CD4-positive, alpha-beta T cell treated with Interferon gamma for 1 hour (primary cell): ENCODE data around the gene LPCAT3.
"Not testable (repeated sequence)": the region's sequence is repeated elsewhere in the genome, so short reads cannot be mapped to it uniquely, and the experiment has no call there.

Experiments used
- DNase-seq: peaks from one replicate; pipeline ENCODE4 v3.0.0-alpha.2; 2020

Gene LPCAT3

DNA sequence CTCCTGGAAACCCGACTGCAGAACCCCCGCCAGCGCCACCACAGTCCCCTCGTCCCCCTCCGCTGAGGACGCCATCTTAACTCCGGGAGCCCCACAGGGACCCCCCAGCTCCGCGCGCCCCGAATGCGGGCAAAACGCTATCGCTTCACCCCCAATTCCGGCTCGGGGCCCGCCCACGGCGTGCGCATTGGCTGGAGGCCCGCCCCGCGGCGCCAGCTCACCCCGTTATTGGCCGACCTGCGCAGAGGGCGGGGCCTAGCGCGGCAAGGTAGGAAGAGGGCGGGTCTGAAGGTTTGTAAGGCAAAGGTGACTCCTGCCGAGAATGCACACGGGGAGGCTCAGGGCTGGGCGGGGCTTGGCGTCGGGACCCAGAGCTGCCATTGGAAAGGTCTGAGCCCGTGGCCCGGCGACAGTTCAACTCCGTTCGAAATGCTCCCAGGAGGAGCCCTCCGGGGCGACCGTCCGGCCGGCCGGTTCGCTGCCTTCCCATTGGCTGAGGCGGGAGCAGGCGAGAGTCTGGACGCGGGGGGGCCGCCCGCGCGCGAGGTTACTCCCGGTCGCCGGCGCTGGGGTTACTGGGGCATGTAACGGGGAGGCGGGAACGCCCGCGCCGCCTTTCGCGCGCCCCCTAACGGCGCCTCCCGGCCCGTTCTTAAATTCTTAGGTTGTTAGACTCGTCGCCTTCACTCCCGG lies at the start of gene LPCAT3:
LPCAT3 (minus strand) TSS at position 127 of the 693 bp plus-strand sequence; CDS start at position 75, 52 bp downstream.
- peak; percentile 97 for DNase-seq

DNA sequence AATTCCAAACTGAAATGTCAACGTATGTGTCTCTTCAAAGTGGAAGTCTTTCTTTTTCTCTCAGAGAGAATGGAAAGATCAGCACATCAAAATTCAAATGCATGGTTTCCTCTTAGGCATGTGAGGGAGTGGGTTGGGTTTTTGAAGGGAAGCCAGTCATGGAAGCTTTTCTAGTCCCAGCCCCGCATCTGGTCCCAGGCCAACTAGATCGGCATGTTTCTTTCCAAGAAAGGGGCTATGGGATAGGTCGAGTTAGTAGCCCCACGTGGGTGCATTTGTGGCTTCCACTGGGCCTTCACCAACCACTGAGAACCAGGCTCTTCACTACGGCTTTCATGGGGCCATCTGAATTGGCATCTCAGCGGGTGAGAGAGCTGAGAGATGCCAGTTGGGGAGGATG lies 48.8 kb upstream of the LPCAT3 start:
- DNase-seq: no peak

DNA sequence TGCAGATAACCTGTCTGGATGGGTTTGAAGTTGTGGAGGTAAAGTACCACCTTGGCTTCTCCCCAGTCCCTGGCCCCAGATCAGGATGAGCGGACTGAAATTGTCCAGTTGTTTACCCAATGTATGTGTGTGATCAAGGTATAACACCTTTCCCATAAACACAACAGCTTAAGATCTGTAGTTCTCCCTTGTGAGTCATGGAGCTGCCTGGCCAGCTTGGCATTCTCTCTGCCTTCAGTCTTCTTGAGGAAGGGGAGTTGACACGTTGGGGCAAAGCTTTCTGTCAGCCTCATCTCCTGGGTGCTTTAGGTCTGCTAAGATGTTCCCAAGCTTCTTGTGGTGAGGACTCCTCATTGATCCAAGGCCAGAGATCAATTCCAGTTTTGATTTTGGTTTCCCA lies 48.3 kb upstream of the LPCAT3 start:
- no peak for DNase-seq

GRCh38 chr12:7065073-7065623 lies 46.9 kb upstream of the LPCAT3 start:
- DNase-seq: no peak

DNA sequence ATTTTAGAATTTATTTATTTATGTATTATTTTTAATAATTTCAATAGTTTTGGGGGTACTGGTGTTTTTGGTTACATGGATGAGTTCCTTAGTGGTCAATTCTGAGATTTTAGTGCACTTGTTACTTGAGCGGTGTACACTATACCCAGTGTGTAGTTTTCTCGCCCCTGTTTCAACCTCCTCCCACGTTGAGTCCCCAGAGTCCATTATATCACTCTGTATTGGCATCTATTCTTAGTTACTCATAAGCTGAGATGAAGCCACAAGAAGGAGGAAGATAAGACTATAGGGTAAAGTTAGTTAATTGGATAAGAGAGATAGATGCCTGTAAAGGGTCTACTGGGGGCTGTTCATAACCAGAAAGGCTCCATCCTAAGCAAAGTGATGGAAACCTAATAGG lies 46.2 kb upstream of the LPCAT3 start:
- no peak for DNase-seq

DNA sequence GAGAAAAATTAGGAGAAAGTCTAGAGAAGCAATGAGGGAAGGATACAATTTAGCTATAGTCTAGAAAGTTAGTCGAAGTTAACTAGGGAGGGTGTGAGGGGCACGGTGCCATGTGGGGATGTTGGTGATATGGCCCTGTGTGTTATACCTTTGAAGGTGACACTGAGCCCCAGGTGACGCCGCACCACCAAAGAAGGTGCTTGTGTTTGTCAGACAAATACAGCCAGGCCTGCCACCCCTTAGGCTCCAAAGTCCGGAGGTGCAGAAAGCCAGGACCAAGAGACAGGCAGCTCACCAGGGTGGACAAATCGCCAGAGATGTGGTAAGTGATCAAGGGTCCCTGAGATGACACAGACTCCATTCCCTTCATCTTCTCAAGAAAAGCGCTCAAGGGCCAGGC lies 43.3 kb upstream of the LPCAT3 start:
- no peak for DNase-seq

GRCh38 chr12:7061138-7061537 lies 42.9 kb upstream of the LPCAT3 start:
- no peak for DNase-seq

DNA sequence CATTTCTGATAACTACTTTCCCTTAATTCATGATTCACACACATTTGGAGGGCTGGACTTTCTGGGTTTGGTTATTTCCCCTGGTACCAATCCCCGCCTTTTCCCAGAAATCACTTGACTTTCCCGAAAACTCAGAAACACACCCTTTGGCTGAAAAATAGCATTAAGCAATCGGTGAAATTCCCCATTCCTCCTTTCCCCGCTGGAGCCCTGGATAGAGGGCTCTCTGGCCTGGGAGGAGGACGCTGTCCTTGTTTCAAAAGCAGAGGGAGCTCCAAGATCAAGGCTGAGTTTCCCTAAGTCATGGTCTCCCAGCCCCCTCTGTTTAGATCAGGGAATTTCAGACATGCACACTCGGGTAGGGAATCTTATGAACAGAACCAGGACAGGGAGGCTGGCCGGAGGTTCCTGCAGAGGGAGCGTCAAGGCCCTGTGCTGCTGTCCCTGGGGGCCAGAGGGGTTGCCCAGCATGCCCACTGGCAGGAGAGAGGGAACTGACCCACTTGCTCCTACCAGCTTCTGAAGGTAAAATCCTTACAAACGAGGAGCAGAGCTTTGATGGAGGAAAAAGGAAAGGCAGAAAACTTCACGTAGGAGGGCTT lies 42.2 kb upstream of the LPCAT3 start, which contains the start of gene C1S:
C1S (plus strand) TSS at position 366 of the 602 bp plus-strand sequence. CDS start 1,195 bp downstream, outside the sequence.
- no peak for DNase-seq

- DNase-seq: no peak
Observed at GRCh38 chr12:7059780-7060179, 41.5 kb upstream of the LPCAT3 start.

DNA sequence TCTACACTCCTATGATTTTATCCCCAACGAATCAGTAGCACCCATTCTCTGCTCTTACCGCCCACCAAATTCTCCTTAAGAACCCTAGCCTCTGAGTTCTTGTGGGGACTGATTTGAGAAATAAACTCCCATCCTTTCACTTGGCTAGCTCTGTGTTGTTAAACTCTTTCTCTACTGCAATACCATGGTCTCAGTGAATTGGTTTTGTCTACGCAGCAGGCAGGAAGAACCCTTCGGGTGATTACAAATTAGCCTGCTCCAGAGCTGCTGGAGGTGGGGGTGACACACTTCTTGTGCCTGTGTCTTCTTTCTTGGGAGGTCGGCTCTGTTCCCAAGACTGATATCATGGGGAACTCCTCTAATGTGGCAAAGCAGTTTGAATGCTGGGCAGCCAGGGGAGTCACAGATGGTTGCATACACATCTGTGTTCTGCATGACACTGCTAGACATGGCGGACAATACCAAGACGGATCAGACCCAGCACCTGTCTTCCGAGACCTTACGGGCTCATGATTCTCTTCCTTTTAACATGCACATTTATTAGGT lies 40.6 kb upstream of the LPCAT3 start:
- no peak for DNase-seq

- peak; percentile 7 for DNase-seq
Observed at GRCh38 chr12:7058163-7058845, 40.0 kb upstream of the LPCAT3 start.

- DNase-seq: not testable (repeated sequence)
Observed at GRCh38 chr12:7055736-7056135, 37.5 kb upstream of the LPCAT3 start.

DNA sequence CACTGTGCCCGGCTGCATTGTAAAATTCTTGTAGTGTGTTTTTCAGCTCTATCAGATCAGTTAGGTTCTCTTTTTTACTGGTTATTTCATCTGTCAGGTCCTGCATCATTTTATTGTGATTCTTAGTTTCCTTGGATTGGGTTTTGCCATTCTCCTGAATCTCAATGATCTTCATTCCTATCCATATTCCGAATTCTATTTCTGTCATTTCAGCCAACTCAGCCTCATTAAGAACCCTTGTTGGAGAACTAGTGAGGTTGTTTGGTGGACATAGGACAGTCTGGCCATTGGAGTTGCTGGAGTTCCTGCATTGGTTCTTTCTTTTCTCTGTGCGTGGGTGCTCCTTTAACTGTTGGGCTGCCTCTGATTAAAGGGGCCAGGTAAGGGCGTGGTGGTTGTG lies 36.6 kb upstream of the LPCAT3 start:
- no peak for DNase-seq

DNA sequence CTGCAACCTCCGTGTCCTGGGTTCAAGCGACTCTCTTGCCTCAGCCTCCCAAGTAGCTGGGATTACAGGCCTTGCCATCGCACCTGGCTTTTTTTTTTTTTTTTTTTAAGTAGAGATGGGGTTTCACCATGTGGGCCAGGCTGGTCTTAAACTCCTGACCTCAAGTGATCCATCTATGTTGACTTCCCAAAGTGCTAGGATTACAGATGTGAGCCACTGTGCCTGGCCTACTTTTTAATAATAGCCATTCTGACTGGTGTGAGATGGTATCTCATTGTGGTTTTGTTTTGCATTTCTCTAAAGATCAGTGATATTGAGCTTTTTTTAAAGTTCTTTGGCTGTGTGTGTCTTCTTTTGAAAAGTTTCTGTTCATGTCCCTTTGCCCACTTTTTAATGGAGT lies 31.7 kb upstream of the LPCAT3 start:
- DNase-seq: not testable (repeated sequence)

GRCh38 chr12:7049445-7049951 lies 31.2 kb upstream of the LPCAT3 start:
- DNase-seq: not testable (repeated sequence)

- no peak for DNase-seq
Observed at GRCh38 chr12:7047306-7047705, 29.0 kb upstream of the LPCAT3 start.

GRCh38 chr12:7046383-7047105 lies 28.3 kb upstream of the LPCAT3 start:
- no peak for DNase-seq

GRCh38 chr12:7045913-7046312 lies 27.6 kb upstream of the LPCAT3 start:
- DNase-seq: no peak

- no peak for DNase-seq
Observed at GRCh38 chr12:7042842-7043241, 24.6 kb upstream of the LPCAT3 start.

DNA sequence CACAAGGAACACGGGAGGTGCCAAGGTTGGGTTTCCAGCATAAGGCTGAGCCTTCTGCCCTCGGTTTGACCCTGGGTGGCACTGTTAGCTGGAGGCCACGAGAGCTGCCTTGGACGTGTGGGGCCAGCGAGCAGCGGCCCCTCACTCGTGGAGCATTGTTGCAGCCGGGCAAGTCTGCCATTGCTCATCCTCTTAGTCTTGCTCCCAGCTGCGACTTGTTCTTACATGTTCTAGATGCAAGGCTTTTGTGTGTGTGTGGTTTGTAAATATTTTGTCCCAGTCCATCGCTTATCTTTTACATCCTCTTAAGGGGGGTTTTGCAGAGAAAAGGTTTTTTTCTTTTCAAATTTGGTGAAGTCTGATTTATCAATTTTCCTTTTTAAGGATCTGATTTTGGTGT lies 21.1 kb upstream of the LPCAT3 start:
- no peak for DNase-seq

GRCh38 chr12:7038591-7038990 lies 20.3 kb upstream of the LPCAT3 start:
- no peak for DNase-seq

- DNase-seq: not testable (repeated sequence)
Observed at GRCh38 chr12:7037411-7037810, 19.1 kb upstream of the LPCAT3 start.

DNA sequence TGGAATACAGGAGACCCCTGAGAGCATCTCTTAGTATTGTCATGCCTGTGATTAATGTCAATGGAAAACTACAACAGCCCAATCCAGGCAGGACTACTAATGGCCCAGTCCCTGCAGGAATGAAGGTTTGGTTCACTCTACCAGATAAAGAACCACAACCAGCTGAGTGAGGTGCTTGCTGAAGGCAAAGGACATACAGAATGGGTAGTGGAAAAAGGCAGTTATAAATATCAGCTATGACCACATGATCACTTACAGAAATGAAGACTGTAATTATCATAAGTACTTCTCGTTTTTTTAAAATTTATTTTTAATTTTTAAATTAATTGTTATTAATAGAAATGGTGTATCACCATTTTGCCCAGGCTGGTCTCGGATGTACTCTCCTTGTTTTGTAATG lies 17.2 kb upstream of the LPCAT3 start:
- DNase-seq: no peak
